HTERT RPE-1 (cell line): ENCODE measurements around the gene NEDD4L.

ENCODE experiments used
- in situ Hi-C: fragments of 300-500 bp; cut with MboI; formaldehyde crosslinking; loops from 4 replicates; pipeline ENCODE4 v1.14.3; 2020; ENCODE audit warnings: low sequenced_read_pairs

NEDD4L gene

DNA sequence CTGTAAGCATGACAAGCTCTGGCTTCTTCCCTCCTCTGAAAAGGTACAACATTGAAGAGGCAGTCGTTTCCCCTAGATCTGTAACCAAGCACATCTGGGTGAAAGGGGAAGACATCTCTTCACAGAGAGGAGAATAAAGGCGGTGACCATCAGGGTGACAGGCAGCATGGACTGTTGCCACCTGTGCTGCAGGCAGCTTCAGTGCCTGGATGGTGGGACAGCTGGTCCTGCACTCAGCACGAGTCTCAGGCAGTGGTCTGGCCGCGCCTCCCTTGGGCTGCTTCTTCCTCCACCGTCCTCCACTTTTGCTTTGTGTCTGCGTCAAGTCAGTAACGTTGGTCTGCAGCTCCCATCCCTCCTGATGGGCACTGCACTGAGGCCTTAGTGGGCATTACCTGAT lies 264.4 kb downstream of the NEDD4L start:
- in situ Hi-C loops: no loop called here

DNA sequence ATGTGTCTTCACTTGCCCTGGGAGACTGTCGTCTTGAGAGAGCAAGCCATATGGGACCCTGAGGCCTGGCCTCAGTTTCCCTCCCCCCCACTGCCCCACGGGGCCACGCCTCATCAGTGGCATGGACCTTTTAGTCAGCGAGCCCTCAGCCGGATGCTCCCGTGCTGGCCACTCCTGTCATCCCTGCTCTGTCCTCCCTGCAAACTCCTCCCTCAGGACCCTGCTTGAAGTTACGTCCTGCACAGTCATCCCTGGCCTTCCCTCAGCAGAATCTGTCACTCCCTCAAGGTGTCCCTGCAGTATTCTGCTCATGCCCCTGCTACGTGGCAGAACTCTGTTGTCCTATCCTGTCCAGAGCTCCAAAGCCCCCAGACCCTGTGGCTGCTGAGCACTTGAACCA lies 265.1 kb downstream of the NEDD4L start:
- in situ Hi-C loops: no loop called here

DNA sequence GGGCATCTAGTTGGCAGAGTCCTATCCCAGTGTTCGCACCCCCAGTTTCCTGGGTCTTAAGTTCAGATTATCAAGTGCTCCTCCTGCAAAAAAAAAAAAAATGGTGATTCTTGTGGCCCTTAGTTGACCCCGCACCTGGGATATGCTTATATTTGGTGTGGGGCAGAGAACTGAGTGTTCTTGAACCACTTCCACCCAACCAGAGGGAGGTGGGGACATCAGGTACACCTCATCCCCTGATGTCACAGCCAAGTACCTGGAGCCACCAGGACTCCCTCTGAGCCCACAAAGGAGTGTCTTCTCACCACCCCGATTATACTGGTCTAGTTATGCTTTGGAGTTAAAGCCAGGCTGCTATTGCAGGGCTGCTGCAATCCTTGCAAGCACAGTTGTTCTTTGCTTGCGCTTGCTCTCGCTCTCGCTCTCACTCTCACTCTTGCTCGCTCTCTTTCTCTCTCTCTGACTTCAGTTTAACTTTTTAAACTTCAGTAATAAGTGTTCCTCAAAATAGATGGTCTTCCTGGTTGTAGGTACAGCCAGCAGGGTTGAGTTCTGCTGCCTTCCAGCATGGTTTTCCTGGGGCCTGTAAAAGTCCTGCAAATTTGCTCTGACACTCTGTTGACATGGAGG lies 265.7 kb downstream of the NEDD4L start:
- in situ Hi-C loops: no loop called here

DNA sequence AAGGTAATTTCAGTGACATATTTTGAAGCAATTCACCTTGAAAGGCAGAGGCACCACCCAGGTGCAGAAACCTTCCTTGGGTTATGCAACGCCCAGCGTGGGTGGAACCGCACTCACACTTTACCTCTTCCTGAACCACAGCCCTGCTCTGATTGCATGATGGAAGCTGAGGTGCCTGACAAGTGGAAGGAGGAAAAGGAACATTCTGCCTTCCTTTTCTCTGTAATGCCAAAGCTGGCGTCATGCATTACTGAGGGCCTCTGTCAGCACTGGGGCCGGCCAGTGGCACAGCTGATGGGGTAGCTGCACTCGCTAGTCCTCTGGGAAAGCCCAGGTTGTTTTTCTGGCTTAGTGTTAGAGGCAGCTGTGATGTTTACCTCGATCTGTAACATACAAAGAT lies 266.5 kb downstream of the NEDD4L start:
- in situ Hi-C loops: no loop called here

DNA sequence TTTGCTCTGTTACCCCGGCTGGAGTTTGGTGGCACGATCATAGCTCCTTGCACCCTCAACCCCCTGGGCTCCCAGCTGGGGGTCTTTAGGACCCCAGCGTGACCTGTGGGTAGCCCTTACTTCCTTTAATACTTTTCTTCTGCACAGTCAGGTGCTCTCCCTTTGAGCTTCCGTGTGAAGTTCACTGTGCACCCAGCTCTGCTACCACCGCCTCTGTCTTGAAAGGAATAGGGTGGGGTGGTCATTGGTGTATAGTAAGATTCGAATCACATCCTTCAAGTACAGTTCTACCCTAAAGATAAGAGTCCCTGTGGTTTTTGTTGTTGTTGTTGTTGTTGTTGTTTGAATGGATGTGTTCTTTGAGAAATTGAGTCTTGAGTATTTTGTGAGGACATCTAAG lies 267.4 kb downstream of the NEDD4L start:
- in situ Hi-C loops: no loop called here

DNA sequence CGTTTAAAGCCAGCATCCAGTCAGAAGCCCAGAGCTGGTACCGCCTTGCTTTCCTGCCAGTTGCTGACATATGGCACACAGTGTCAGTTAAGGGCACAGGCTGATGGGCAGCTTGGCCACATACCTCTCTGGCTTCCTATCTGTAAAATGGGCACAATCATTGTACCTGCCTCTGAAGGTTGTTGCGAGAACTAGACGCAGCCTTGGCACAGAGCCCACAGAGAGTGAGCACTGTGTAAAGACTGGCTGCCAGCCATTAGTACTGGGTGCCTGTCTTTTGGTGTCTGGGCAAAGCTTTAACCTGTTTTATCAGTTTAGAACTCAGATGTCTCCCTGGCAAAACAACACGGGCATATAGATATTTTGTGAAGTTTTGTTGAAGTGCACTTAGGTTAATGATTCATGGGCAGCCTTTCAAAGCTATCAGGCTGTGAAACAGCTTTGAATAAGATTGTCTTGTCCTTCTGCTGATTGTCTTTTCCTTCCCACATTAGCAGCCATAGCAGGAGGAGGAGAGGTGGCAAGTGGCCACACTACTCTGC lies 269.5 kb downstream of the NEDD4L start:
- in situ Hi-C loops: no loop called here

DNA sequence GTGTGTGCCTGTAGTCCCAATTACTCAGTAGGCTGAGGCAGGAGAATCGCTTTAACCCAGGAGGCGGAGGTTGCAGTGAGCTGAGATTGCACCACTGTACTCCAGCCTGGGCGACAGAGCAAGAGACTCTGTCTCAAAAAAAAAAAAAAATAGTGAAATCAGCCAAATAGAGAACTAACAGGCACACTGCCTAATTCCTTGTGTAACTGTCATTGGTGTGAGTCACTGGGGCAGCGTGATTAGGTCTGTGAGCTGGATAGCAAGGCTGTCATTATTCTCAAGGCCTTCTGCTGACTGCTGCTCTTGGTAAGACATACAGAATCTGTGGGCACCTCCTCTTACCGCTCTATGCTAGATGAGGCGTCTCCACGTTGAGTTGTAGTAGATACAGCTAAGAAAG lies 270.3 kb downstream of the NEDD4L start:
- in situ Hi-C loops: no loop called here

DNA sequence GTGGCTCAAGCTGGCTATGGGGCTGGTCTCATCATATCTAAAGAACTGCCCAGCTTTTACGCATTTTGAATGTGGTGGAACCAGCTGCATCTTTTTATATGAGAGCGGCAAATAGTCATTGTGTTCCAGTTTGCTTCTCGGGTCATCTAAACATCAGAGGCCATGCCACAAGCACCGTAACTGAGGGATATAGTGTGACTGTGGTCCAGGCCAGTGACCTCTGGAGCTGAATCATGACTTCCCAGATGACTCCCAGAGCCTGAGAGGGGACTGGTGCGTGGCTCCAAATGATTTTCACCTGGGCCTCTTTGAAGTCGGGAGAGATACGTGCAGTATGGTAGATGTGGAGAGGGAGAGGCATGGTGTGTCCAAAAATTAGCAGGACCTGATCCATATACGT lies 271.0 kb downstream of the NEDD4L start:
- in situ Hi-C loops: no loop called here

DNA sequence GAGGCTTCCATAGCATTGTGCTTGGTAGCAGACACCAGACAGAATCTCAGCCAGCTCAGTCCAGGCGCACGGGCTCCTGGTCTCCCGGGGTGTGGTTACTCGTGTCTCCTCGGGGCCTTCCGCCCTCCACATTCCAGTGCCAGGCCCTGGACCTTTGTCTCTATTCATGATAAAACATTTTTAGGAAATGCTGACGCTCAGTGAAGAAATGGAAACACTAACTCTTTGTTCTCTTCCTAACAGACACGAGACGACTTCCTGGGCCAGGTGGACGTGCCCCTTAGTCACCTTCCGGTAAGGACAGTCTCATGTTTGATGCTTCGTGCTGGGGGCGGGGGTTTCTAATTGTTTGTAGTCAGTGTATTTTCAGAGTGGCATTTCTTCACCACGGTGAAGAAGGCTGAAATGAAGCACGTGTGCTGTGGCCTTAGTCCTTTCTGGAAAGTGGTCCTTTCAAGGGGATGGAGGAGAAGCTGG lies 271.8 kb downstream of the NEDD4L start:
- in situ Hi-C loops: no loop called here

DNA sequence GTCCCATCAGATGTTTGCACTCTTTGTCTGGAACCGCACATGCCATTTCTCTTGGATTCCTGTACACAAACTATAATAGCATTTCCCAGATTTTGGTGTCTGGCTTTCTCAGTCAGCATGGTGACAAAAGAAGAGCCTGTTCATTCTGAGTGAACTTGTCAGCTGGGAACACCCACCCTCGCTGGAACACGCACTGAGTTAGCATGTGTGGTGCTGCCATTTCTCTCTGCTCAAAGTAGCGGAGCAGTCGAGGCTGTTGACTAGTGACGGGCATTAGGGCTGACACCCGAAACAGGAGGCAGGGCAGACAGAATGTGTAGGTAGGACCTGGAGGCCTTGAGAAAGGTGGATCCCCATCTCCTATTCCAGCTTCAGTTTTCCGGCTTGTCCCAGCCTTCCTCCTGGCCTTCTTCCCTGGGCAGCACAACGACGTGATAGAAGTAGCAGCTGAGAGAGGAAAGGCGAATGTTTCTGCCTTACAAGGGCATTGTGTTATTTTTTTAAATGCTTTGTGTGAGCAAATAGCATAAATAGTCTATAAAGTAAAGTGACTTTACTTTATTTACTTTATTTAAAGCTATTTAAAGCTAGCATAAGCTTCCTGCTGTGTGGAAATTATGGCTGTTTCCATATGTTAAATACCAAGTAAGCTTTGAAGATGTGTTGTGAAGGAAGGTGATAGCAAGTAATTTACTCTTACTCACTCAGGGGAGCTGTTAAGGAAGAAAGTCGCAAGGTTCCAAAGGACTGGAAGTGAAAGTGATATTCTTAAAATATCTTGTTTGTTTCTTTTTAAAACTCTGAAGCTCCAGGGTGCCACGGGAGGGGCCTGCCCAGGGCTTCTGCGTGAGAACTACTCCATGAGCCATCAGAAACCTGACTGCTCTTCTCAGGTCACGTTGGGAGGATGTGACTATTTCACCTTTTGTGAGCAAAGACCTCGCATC lies 272.6 kb downstream of the NEDD4L start:
- in situ Hi-C loops: no loop called here

DNA sequence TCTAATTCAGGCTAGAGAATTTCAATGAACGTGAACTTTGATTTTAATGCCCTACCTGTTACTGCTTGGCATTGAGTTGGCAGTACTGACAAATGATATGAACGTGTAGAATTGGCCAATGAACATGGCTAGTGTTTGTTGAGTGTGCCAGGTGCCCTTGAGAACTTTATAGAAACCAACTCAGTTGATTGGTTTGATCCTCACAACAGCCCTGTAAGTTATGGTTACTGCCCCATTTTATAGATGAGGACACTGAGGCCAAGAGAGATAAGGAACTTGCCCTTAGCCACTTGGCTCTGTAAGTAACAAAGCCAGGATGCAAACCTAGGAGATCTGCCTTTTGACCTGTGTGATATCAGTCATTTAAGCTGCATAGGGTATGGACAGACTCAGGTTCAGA lies 275.7 kb downstream of the NEDD4L start:
- in situ Hi-C loops: no loop called here

DNA sequence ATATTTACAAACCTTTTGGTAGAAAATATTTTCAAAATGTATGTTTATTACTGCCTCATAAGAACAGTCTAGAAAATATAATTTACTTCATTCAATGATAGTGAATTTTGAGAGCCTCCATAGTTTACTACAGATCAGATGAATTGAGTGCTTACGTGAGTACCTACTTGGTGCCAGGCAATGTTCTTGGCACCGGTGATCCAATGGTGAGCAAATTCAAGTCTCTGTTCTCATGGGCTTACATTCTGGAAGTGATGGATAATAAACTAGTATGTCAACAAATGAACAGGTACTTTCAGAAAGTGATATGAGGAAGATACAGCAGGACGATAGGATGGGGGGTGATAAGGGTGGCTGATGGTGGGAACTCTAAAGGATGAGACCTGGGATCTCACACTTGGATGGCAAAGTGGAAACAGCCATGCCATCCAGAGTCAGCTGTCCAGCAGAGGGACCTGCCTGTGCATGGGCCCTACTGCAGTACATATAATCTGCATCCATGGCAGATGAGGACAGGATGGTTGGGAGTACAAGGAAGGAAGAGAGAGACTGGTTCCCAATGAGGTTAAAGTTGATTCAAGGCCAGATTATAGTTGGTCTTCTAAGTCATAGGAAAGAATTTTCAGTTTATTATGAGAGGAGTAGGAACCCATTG lies 277.0 kb downstream of the NEDD4L start:
- in situ Hi-C loops: no loop called here

DNA sequence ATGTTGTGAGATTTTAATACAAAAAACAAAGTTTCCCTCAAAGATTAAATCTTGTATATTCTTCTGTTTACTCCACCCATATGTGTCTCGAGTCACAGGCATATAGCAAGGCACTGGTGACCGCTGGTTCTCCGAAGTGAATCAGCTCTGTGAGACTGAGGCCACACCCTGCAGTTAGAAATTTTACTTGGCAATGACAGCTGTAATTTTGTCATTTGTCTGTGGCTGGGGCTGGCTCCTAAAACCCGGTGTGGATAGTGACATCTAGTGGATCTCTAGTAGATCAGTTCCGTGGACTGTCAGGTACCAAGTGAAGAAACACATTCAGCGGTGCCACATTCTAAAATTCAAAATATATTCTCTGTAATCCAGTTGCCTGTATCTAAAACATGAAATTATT lies 278.0 kb downstream of the NEDD4L start:
- in situ Hi-C loops: no loop called here

DNA sequence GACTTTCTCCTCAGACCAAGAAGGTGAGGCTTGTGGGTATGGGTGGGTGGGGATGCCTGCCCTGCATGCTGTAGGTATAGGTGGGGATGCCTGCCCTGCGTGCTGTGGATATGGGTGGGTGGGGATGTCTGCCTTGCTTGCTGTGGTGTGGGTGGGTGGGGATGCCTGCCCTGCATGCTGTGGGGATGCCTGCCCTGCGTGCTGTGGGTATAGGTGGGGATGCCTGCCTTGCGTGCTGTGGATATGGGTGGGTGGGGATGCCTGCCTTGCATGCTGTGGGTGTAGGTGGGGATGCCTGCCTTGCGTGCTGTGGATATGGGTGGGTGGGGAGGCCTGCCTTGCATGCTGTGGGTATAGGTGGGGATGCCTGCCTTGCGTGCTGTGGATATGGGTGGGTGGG lies 278.4 kb downstream of the NEDD4L start:
- in situ Hi-C loops: no loop called here

DNA sequence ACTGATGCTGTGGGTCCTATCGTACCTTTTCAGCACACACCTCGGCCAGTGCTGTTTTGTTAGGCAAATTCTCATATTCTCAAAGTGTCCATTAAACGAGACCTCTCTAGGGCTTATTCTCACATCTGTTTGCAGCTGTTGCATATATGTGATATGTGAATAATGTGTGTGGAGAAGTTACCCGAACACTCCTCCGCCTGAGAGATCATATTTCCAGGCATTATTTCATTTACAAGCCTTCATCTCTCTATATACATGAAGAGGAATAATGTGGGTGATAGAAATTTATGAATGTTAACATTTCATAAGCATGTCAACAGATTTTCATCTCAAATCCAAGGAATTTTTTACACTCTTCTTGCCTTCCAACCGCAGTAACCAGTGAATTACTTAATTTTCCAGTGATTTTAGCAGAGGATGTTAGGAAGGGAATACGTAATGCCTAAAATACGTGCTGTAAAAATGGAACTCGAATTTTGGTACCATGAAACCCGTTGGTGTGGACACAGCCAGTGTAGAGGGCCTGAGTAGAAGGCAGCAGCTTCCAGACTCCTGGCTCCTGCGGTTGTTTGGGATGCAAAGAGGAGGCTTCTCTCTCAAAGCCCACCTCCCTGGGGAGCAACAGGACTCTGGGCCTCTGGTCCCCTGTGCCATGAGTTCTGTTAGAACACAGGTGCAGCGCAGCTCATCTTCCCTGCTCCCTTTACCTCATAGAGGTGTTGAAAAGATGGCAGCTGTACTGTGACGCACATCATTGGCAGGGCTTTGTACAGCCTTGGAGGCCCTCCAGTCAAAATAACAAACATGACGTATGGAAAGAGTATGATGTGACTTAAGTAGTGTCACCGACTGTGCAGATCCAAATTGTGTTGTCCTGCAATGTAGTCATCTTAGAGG lies 280.1 kb downstream of the NEDD4L start:
- in situ Hi-C loops: no loop called here

DNA sequence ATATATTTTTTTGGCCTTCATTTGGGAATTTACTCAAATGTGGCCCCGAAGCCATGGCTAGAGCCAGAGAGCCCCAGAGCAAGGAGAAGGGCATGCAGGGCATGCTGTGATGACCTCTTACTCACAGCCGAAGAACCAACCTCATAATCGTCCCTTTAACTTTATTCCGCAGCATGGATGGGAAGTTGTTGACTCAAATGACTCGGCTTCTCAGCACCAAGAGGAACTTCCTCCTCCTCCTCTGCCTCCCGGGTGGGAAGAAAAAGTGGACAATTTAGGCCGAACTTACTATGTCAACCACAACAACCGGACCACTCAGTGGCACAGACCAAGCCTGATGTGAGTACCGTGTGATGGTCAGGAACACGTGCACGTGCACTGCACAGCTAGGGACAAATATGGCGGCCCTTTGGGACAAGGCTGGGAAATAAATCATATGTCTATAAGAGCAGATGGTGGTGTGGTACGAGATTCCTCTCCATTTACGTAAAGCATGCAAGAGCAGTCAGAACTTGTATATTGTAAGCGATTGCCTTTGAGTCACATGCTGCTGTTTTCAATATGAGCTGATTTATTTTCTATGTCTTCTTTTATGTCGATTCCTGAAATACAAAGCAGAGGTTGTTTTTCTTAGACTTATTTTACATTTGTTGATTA lies 280.9 kb downstream of the NEDD4L start:
- in situ Hi-C loops: no loop called here

DNA sequence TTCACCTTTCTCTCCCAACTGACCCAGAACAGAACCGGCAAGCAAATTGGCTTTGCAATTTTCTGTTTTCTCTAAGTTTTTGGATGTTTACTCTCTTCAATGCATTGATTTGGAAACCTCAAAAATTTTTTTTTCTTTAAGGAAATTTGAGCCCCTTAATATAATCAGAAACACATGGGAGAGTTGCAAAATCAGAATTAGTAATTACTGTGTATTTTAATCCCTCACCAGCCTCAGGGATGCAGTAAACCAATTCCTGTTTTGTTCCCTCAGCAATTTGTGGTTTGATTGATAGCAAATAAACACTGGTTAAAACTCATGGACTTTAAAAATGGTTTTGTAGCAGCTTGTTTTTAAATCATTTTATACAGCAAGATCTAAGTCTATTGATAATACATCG lies 281.5 kb downstream of the NEDD4L start:
- in situ Hi-C loops: no loop called here

DNA sequence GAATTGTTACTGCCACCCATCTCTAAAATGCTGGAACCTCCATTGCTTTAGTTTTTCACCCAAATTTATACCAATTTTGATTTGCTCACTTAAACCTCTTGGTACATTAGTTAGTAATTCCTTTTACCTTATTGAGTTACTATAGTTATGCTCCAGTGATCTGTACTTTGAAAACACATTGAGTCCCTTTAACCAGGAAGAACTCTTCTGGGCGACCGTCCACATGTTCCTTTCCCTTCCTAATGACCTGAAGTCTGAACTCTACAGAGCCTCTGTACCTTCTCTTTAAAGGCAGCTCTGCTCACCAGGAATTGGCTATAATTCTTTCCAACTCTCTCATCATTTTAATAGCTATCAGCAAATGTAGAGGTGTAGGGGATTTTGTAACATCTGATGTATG lies 290.0 kb downstream of the NEDD4L start:
- in situ Hi-C loops: no loop called here

DNA sequence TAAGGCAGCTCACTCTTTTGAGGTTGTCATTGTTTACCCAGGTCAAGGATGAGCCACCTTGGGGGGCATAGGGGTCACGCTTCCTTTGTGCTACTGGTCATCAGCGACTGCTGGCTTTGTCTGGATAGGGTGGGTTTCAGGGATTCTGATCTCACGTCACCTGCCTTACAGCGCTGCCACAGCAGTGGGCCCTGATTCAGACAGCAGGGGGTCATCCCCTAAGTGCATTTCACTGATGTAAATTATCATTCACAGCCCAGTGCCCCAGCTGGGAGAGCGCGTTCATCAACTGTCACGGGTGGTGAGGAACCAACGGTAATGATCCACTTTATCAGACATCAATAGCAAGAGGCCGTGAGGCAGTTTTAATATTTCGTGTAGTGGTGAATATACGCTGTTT lies 291.2 kb downstream of the NEDD4L start:
- in situ Hi-C loops: no loop called here

DNA sequence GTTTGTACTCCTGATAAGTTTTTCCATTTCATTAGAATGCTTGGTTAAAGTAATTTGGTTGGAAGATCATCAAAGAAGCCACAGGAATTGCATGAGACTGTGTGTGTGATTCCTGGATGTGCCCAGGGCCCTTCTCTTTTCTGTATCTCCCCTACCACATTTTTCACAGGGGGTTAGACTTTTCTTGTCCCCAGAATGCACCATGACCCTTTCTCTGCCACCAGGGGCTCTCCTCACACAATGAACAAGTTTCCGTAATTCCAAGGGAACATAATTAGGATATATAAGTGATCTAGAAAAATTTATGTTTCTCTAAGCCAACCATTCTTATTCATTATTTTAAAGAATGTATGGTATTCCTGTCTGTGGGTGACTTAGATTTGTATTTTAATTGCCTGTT lies 291.8 kb downstream of the NEDD4L start:
- in situ Hi-C loops: no loop called here
